GM19351 (cell line): ENCODE measurements around the gene LRRC49.

Source experiments
- ATAC-seq: cut with Tn5 transposase; IDR thresholded peaks from one replicate; pipeline ENCODE4 v1.9.1; 2021; ENCODE audit warnings: mild to moderate bottlenecking, moderate library complexity; ENCODE audit not compliant: unreplicated experiment

LRRC49 gene

DNA sequence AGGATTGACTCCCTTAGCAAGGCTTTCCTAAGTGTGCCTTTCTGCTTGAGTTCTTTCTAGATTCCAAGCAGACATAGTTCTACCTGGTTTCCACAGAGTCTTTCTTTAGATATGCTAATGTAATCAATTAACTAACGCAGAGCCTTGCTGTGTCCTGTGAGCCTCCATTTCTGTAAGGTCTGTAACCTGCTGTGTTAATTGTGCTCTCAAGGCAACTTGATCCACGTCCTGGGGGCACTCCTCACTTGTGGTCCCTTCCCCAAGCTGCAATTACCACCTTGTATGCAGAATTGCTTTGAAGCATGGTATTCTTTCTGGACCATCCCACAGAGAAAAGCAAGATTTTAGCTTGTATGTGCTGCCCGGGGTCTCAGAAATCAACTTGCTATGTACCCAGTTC is 193.2 kb downstream of the LRRC49 start:
- ATAC-seq = no peak

DNA sequence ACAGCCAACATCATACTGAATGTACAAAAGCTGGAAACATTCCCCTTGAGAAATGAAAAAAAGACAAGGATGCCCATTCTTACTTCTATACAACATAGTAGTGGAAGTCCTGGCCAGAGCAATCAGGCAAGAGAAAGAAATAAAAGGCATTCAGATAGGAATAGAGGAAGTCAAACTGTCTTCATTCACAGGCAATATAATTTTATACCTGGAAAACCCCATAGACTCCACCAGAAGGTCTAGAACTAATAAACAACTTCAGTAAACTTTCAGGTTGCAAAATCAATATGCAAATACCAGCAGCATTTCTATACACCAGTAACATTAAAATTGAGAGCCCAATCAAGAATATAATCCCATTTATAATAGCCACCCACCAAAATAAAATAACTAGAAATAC is 195.5 kb downstream of the LRRC49 start:
- no peak for ATAC-seq

DNA sequence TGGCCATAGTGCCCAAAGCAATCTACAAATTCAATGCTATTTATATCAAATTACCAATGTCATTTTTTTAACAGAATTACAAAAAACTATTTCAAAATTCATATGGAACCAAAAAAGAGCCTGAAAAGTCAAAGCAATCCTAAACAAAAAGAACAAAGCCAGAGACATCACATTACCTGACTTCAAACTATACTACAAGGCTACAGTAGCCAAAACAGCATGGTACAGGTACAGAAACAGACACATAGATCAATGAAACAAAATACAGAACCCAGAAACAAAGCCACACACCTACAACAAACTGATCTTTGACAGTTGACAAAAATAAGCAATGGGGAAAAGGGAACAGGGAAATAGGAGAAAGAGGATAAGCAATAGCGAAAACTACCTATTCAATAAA is 196.1 kb downstream of the LRRC49 start:
- no peak for ATAC-seq

DNA sequence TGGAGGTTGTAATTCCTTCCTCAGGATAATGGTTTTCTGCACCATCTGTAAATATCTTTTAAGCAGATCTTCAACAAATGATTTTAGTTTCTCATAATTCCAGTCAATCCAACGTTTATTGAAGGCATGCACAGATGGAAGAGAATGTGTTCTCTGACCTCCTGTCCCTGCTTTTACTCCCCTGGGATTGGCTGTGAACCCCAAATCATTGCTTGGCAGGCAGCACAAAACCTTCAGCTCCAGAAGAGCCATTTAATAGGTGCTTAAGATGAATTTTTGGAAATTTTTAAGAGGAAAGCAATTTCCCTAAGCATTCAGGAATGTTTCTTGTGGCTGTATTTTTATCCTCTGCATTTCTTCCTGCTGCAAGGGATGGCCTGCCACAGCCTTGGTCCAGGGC is 197.2 kb downstream of the LRRC49 start:
- ATAC-seq = no peak

DNA sequence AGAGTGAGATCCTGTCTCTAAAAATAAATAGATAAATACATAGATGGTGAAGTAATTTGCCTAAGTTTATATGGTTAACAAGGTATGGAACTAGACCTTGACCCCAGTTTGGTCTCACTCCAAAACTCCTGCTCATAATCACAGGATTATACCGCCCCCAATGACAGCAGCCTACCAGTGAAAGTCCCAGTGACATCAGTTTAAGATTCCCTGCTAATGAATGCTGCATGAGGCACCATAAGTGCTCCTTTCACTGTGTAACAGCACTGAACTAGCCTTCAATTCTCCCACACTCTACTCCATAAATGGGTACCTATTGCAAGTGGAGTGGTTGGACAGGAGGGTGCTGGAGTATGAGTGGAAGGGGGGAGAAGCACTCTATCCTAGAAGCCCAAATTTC is 199.0 kb downstream of the LRRC49 start:
- no peak for ATAC-seq

DNA sequence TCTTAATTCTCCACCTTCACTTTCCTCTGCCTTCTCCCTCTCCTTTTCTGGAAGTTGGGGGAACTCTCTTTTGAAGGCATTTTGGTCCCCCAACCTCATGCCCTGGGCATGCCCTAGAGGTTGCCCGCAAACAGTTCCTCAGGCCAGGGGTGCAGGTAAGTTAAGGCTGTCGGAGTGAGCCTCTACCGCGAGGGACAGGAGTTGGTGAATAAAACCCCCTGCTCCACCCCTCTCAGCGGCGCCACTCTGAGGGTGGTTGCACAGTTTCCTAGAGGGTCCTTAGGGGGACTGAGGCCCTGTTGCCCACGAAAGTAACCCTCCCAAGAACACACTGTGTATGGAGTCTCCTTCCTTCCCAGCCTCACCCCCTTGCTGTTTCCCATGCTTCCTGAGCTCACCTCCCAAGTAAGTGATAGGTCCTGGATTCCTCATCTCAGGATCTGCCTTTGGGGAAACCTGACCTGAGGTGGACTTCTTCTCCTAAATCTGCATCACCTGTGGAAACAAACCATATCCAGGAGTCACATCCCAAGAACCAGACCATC is 199.5 kb downstream of the LRRC49 start:
- ATAC-seq = no peak

GRCh38 chr15:71093054-71094024 is 200.7 kb downstream of the LRRC49 start:
- no peak for ATAC-seq

GRCh38 chr15:71094137-71094536 is 201.5 kb downstream of the LRRC49 start:
- no peak for ATAC-seq

GRCh38 chr15:71096676-71097075 is 204.1 kb downstream of the LRRC49 start:
- no peak for ATAC-seq

DNA sequence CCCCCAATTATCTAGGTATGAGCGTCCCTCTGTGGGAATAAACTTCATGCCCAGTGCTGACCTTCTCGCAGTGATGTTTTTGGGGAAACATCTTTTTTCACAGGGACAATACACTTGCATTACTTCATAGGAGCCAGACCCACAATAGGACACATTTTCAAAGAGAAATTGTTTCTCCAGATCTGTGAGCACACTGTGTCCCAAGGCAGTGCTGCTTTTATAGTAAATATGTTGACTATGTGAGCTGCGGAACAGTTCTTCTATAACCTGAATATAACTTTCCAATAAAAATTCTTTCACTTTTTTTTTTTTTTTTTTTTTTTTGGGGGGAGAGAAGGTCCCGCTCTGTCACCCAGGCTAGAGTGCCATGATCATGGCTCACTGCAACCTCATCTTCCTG is 205.3 kb downstream of the LRRC49 start:
- no peak for ATAC-seq

DNA sequence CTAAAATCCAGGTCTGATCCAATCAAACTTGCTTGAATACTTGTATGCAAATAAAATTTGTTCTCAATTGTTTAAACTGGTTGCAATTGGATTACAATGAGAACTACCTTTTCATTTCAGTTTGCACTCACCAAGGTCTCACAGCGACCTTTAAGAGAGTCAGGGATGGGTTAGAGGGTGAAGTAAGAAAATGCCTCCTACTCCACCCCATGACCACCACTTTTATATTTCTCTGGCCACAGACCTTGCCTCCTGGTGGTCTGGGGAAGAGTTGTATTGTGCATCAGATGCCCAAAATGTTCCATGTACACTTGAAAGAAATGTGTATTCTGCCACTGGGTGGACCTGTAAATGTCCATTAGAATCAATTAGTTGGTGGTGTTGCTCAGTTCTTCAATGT is 206.3 kb downstream of the LRRC49 start:
- no peak for ATAC-seq
